H1 (cell line): ENCODE data around the gene DMWD. TPM values are rescaled to one million over a fixed set of nuclear protein-coding genes. Genes with fewer than 3 reads are reported as not detected.

Source experiments
- CTCF ChIA-PET: fragments of 300-600 bp; sonication (Branson Sonifier 250); formaldehyde crosslinking; loops from one replicate; lab custom pipeline; 2021; ENCODE audit not compliant: partially characterized antibody; lab: Charles Lee
- POLR2A ChIA-PET: fragments of 300-600 bp; sonication (Branson Sonifier 250); formaldehyde crosslinking; loops from one replicate; lab custom pipeline; 2021; ENCODE audit warnings: inconsistent platforms; ENCODE audit not compliant: partially characterized antibody; lab: Charles Lee
- DNase-seq, 2 experiments: peaks; one replicate each; pipeline versions ENCODE4 v3.0.0 to v3.0.0-alpha.2; 2010 to 2022; ENCODE audit warnings: low spot score in 2 of 2, low read depth in 1 of 2, mixed read lengths in 1 of 2
- FAIRE-seq: peaks from 2 replicates; lab custom pipeline; 2011; peaks lifted over from hg19 to GRCh38; lab: Jason Lieb, UNC
- H2AFZ ChIP-seq: 2 replicates; pipeline ENCODE4 v1.8.1; 2012; ENCODE audit warnings: low read length, inconsistent platforms
- H2AK5ac ChIP-seq: 2 replicates; pipeline ENCODE4 v1.6.1; 2013; ENCODE audit warnings: low read depth, low read length
- H2BK120ac ChIP-seq: replicated peaks from 2 replicates; pipeline ENCODE3; 2013; ENCODE audit warnings: low read depth, low read length, inconsistent platforms
- H2BK12ac ChIP-seq: 2 replicates; pipeline ENCODE4 v1.6.1; 2013; ENCODE audit warnings: low read depth, low read length
- H2BK15ac ChIP-seq: 2 replicates; pipeline ENCODE4 v1.6.1; 2013; ENCODE audit warnings: low read length
- H2BK20ac ChIP-seq: 2 replicates; pipeline ENCODE4 v1.6.1; 2013; ENCODE audit warnings: low read length
- H2BK5ac ChIP-seq: 2 replicates; pipeline ENCODE4 v1.6.1; 2013; ENCODE audit warnings: low read depth, low read length
- H3K14ac ChIP-seq: 2 replicates; pipeline ENCODE4 v1.6.1; 2013; ENCODE audit warnings: inconsistent platforms; ENCODE audit not compliant: insufficient read length
- H3K18ac ChIP-seq: 2 replicates; pipeline ENCODE4 v1.6.1; 2013; ENCODE audit warnings: low read length; ENCODE audit errors: extremely low read depth
- H3K23ac ChIP-seq: 2 replicates; pipeline ENCODE4 v1.6.1; 2013; ENCODE audit warnings: inconsistent platforms; ENCODE audit not compliant: insufficient read length
- H3K23me2 ChIP-seq: 2 replicates; pipeline ENCODE4 v1.6.1; 2013; ENCODE audit warnings: low read depth, low read length
- H3K27ac ChIP-seq: 2 replicates; pipeline ENCODE4 v1.6.1; 2011; ENCODE audit warnings: low read depth, low read length, inconsistent platforms
- H3K27me3 ChIP-seq, 4 experiments: replicated peaks in 1 of 4; 1 replicate in 1 of 4; 2 replicates in 3 of 4; pipeline versions ENCODE4 v1.6.1 to v1.8.1; 2011 to 2013; ENCODE audit warnings: low read length in 3 of 4, mild to moderate bottlenecking in 3 of 4, inconsistent platforms in 2 of 4, mixed read lengths in 2 of 4, moderate library complexity in 1 of 4; ENCODE audit not compliant: control insufficient read depth in 3 of 4, insufficient read depth in 3 of 4; ENCODE audit errors: extremely low read depth in 1 of 4
- H3K36me3 ChIP-seq, 4 experiments: 2 replicates each; pipeline versions ENCODE4 v1.6.1 to v1.8.1; 2011 to 2013; ENCODE audit warnings: mild to moderate bottlenecking in 4 of 4, low read length in 3 of 4, moderate library complexity in 2 of 4, control low read depth in 1 of 4, inconsistent platforms in 1 of 4; ENCODE audit not compliant: insufficient read depth in 4 of 4, control insufficient read depth in 2 of 4
- H3K4ac ChIP-seq: replicated peaks from 2 replicates; pipeline ENCODE3; 2013; ENCODE audit warnings: low read length, low read depth, mixed read lengths, inconsistent platforms; ENCODE audit not compliant: insufficient read length
- H3K4me1 ChIP-seq, 4 experiments: replicated peaks in 1 of 4; 1 replicate in 1 of 4; 2 replicates in 3 of 4; pipeline versions ENCODE4 v1.6.1 to v1.8.1; 2011 to 2013; ENCODE audit warnings: low read length in 3 of 4, inconsistent platforms in 2 of 4, mixed read lengths in 1 of 4; ENCODE audit not compliant: insufficient read depth in 4 of 4, control insufficient read depth in 3 of 4
- H3K4me2 ChIP-seq, 2 experiments: 2 replicates each; pipeline versions ENCODE4 v1.6.1 to v1.8.1; 2011 to 2013; ENCODE audit warnings: low read depth in 2 of 2, low read length in 2 of 2, control low read depth in 1 of 2, inconsistent platforms in 1 of 2, mild to moderate bottlenecking in 1 of 2; ENCODE audit not compliant: insufficient read depth in 1 of 2
- H3K4me3 ChIP-seq, 4 experiments: fragments of 200-600, 300-600 bp in 1 of 4; sonication (generic), shearing (Covaris generic), sonication (Bioruptor Twin) in 1 of 4; 2 replicates each; pipeline versions ENCODE4 v1.5.1 to v1.8.1; 2011 to 2016; ENCODE audit warnings: low read length in 4 of 4, low read depth in 3 of 4, control low read depth in 2 of 4, inconsistent platforms in 2 of 4, mild to moderate bottlenecking in 2 of 4, mixed read lengths in 1 of 4, moderate library complexity in 1 of 4; ENCODE audit not compliant: insufficient read depth in 2 of 4; ENCODE audit errors: extremely low read depth in 1 of 4
- H3K56ac ChIP-seq: replicated peaks from 2 replicates; pipeline ENCODE3; 2013; ENCODE audit warnings: low read depth, mild to moderate bottlenecking, mixed read lengths, low read length, inconsistent platforms; ENCODE audit not compliant: insufficient read length
- H3K79me1 ChIP-seq: 2 replicates; pipeline ENCODE4 v1.6.1; 2013; ENCODE audit warnings: low read depth, low read length, control low read depth
- H3K79me2 ChIP-seq, 2 experiments: 2 replicates each; pipeline versions ENCODE4 v1.6.1 to v1.8.1; 2012 to 2013; ENCODE audit warnings: low read length in 2 of 2, mild to moderate bottlenecking in 2 of 2, inconsistent platforms in 1 of 2; ENCODE audit not compliant: insufficient read depth in 2 of 2, control insufficient read depth in 1 of 2
- H3K9ac ChIP-seq, 4 experiments: replicated peaks in 1 of 4; 1 replicate in 1 of 4; 2 replicates in 3 of 4; pipeline versions ENCODE4 v1.6.1 to v1.8.1; 2011 to 2013; ENCODE audit warnings: low read depth in 3 of 4, low read length in 3 of 4, control low read depth in 2 of 4, mild to moderate bottlenecking in 2 of 4, moderate library complexity in 2 of 4, inconsistent platforms in 1 of 4; ENCODE audit errors: extremely low read depth in 1 of 4
- H3K9me3 ChIP-seq, 2 experiments: 2 replicates each; pipeline versions ENCODE4 v1.6.1 to v1.8.1; 2012 to 2013; ENCODE audit warnings: mild to moderate bottlenecking in 2 of 2, moderate library complexity in 2 of 2, control low read depth in 1 of 2, inconsistent platforms in 1 of 2, low read depth in 1 of 2, low read length in 1 of 2, mixed read lengths in 1 of 2; ENCODE audit not compliant: insufficient read depth in 2 of 2
- H4K20me1 ChIP-seq, 2 experiments: replicated peaks in 1 of 2; 2 replicates each; pipeline versions ENCODE3 to v1.8.1; 2011 to 2013; ENCODE audit warnings: inconsistent platforms in 2 of 2, low read length in 2 of 2, mild to moderate bottlenecking in 1 of 2; ENCODE audit not compliant: insufficient read depth in 2 of 2, control insufficient read depth in 1 of 2
- H4K5ac ChIP-seq: 2 replicates; pipeline ENCODE4 v1.6.1; 2013; ENCODE audit warnings: low read length, low read depth, mixed read lengths, inconsistent platforms; ENCODE audit not compliant: insufficient read length
- H4K8ac ChIP-seq: 2 replicates; pipeline ENCODE4 v1.8.0; 2013; ENCODE audit warnings: mild to moderate bottlenecking, moderate library complexity, low read length, inconsistent platforms; ENCODE audit not compliant: insufficient read depth; ENCODE audit errors: extremely low read depth
- H4K91ac ChIP-seq: replicated peaks from 2 replicates; pipeline ENCODE3; 2013; ENCODE audit warnings: low read length, mixed read lengths, inconsistent platforms; ENCODE audit not compliant: insufficient read length
- CEBPB ChIP-seq: IDR thresholded peaks from 2 replicates; pipeline ENCODE4 v1.6.1; 2012; ENCODE audit warnings: low read depth, low read length
- CREB1 ChIP-seq: IDR thresholded peaks from 2 replicates; pipeline ENCODE4 v1.6.1; 2012; ENCODE audit warnings: inconsistent platforms
- JUND ChIP-seq: IDR thresholded peaks from 2 replicates; pipeline ENCODE4 v1.6.1; 2011; ENCODE audit warnings: mild to moderate bottlenecking, improper control_type of control experiment, low read length
- KDM5A ChIP-seq: fragments of 200-600 bp; IDR thresholded peaks from 2 replicates; pipeline ENCODE4 v1.7.1; 2012; ENCODE audit warnings: mild to moderate bottlenecking, low read length, inconsistent platforms, mixed read lengths
- MAFK ChIP-seq: IDR thresholded peaks from 2 replicates; pipeline ENCODE4 v1.6.1; 2012; ENCODE audit warnings: low read depth, mild to moderate bottlenecking, improper control_type of control experiment, low read length
- RXRA ChIP-seq: IDR thresholded peaks from 2 replicates; pipeline ENCODE4 v1.6.1; 2011; ENCODE audit warnings: low read depth, mild to moderate bottlenecking, low read length, moderate library complexity; ENCODE audit not compliant: insufficient read depth
- SIRT6 ChIP-seq: IDR thresholded peaks from one replicate; pipeline ENCODE4 v1.7.1; 2012; ENCODE audit warnings: low read length, inconsistent platforms
- SP1 ChIP-seq: IDR thresholded peaks from 2 replicates; pipeline ENCODE4 v1.6.1; 2011; ENCODE audit warnings: low read depth, low read length
- SP2 ChIP-seq: IDR thresholded peaks from 2 replicates; pipeline ENCODE4 v1.6.1; 2012; ENCODE audit warnings: mild to moderate bottlenecking, low read length, inconsistent platforms
- SP4 ChIP-seq: IDR thresholded peaks from 2 replicates; pipeline ENCODE4 v1.6.1; 2012; ENCODE audit warnings: low read length, inconsistent platforms
- SUZ12 ChIP-seq: fragments of 200-600 bp; sonication (generic); IDR thresholded peaks from 2 replicates; pipeline ENCODE4 v1.6.1; 2012; ENCODE audit warnings: mild to moderate bottlenecking, inconsistent platforms, low read length, moderate library complexity, mixed read lengths
- WGBS, 2 experiments: shearing (Covaris generic) in 1 of 2; methylation state at CpG; one replicate each; pipeline versions ENCODE4 v1.1.6 to v1.1.7; 2013 to 2015; ENCODE audit warnings: low lambda C conversion rate in 2 of 2, mixed read lengths in 2 of 2, inconsistent platforms in 1 of 2, low coverage in 1 of 2, missing lambda C conversion rate in 1 of 2; ENCODE audit not compliant: insufficient replicate concordance in 2 of 2, insufficient coverage in 1 of 2, insufficient read length in 1 of 2; ENCODE audit errors: extremely low coverage in 1 of 2, missing lambda C conversion rate in 1 of 2; 5-methylcytosine and 5-hydroxymethylcytosine counted together
- polyA plus RNA-seq, 7 experiments: library from polyadenylated mRNA; depleted of rRNA in 3 of 7; stranded (reverse) in 5 of 7; unstranded in 2 of 7; fragments of >200 nt in 5 of 7; fragments of 200-250 nt in 2 of 7; gene quantifications; 1 replicate in 5 of 7; 2 replicates in 1 of 7; 4 replicates in 1 of 7; pipeline versions ENCODE4 v1.2.1 to v1.2.3, GENCODE V29; 2011 to 2013; ENCODE audit warnings: missing spikeins in 2 of 7, mixed read lengths in 2 of 7
- total RNA-seq: library from RNA; stranded (reverse); fragmentation: NEBNext Ultra II Directional; extraction: Animal tissue kit (Norgen Biotek cat#: 25700); gene quantifications from 2 replicates; pipeline ENCODE4 v1.2.1, GENCODE V29; 2021
- TF ChIP-seq, protein P1 (sequence below): IDR thresholded peaks from 2 replicates; pipeline ENCODE4 v1.6.1; 2012; ENCODE audit warnings: low read length, inconsistent platforms

Gene DMWD
- total and polyA plus RNA-seq, 2 of the 8 experiments (the other 6 are each of a cell fraction or from before 2014, with no cell fraction given), result 13.6 to 41.0 TPM

- Histone ChIP-seq H2AK5ac (no peak overlapping the region), H3K79me2 (no peaks in the 10 kb centered on the region), H3K4ac (no peak overlapping the region), H2AFZ (no peak overlapping the region), H3K4me1 (peaks cover 0 to 5% (median 3%) of the 10 kb centered on the region in 4 experiments; a peak in 3 of 7 replicates), H2BK20ac (no peak overlapping the region), H3K27me3 (no peaks in the 10 kb centered on the region), H3K4me2 (no peak overlapping the region), H3K14ac (no peak overlapping the region), H3K9ac (0 out of 7 replicates have a peak overlapping the region, but pooled peaks of 1 of the 4 experiments have one; percentile 3), H4K5ac (no peak overlapping the region), H3K23ac (no peak overlapping the region), H4K20me1 (peaks cover 5 to 12% of the 10 kb centered on the region in 2 experiments), H2BK5ac (no peak overlapping the region), H2BK15ac (no peak overlapping the region), H3K36me3 (peaks cover 32 to 55% (median 51%) of the 10 kb centered on the region in 4 experiments), H3K27ac (no peak overlapping the region), H4K91ac (no peak overlapping the region), H3K18ac (no peak overlapping the region), H2BK120ac (no peak overlapping the region), H4K8ac (no peak overlapping the region; the same call in 1 of the 2 replicates), H3K56ac (no peak overlapping the region), H3K4me3 (no peak overlapping the region), H2BK12ac (no peak overlapping the region), H3K23me2 (no peaks in the 10 kb centered on the region), H3K9me3 (no peaks in the 10 kb centered on the region), H3K79me1 (no peaks in the 10 kb centered on the region; the same call in 1 of the 2 replicates)
- TF ChIP-seq JUND, result no peak
- no peak for TF ChIP-seq SP2
- TF ChIP-seq SP1, result no peak
- TF ChIP-seq, protein P1, sequence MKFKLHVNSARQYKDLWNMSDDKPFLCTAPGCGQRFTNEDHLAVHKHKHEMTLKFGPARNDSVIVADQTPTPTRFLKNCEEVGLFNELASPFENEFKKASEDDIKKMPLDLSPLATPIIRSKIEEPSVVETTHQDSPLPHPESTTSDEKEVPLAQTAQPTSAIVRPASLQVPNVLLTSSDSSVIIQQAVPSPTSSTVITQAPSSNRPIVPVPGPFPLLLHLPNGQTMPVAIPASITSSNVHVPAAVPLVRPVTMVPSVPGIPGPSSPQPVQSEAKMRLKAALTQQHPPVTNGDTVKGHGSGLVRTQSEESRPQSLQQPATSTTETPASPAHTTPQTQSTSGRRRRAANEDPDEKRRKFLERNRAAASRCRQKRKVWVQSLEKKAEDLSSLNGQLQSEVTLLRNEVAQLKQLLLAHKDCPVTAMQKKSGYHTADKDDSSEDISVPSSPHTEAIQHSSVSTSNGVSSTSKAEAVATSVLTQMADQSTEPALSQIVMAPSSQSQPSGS, result no peak
- no peak for TF ChIP-seq SP4
- no peak for TF ChIP-seq SIRT6
- no peak for TF ChIP-seq SUZ12
- TF ChIP-seq CEBPB, result no peak
- no peak for TF ChIP-seq RXRA
- no peak for TF ChIP-seq MAFK
- TF ChIP-seq CREB1, result no peak
- TF ChIP-seq KDM5A, result no peak
- WGBS, 2 experiments, result 94% methylated on average over 12 of the region's 12 CpGs; no CpG with 5 or more reads in 1 of the 2 experiments
- no peak for FAIRE-seq
- ChIA-PET CTCF (interaction anchor here (0.8 to 2.3 kb wide), 6 partner anchors 9 to 113 kb away, joined by 3 to 9 read pairs (median 4); partner anchors contain the start of gene RSPH6A), POLR2A (interaction anchor here (0.7 to 3.0 kb wide), 6 partner anchors 16 to 63 kb away, joined by 3 to 10 read pairs (median 3); partner anchors contain the start of gene SYMPK)
- no peak for DNase-seq
These were observed 30.5 kb upstream of the DMWD start for GRCh38 chr19:45823182-45823581.
